IPS-18a (cell line): Measurements from ENCODE around the gene KCTD7.
"Not testable (repeated sequence)": the region's sequence is repeated elsewhere in the genome, so short reads cannot be mapped to it uniquely, and the experiment has no call there.

Source experiments
- H3K27ac ChIP-seq: one replicate; pipeline ENCODE4 v1.5.1; 2013; ENCODE audit warnings: low read length
- H3K27me3 ChIP-seq: one replicate; pipeline ENCODE4 v1.6.1; 2013; ENCODE audit warnings: mild to moderate bottlenecking, low read length; ENCODE audit not compliant: control insufficient read depth, insufficient read depth
- H3K36me3 ChIP-seq: one replicate; pipeline ENCODE4 v1.6.1; 2013; ENCODE audit warnings: low read depth, low read length; ENCODE audit not compliant: control insufficient read depth
- H3K4me1 ChIP-seq: one replicate; pipeline ENCODE4 v1.6.1; 2013; ENCODE audit warnings: low read depth, low read length; ENCODE audit not compliant: control insufficient read depth
- H3K4me3 ChIP-seq: one replicate; pipeline ENCODE4 v1.5.1; 2013; ENCODE audit warnings: low read length
- H3K9ac ChIP-seq: one replicate; pipeline ENCODE4 v1.6.1; 2013; ENCODE audit warnings: mild to moderate bottlenecking, low read length, moderate library complexity
- H3K9me3 ChIP-seq: one replicate; pipeline ENCODE4 v1.6.1; 2013; ENCODE audit warnings: low read depth, low read length; ENCODE audit not compliant: control insufficient read depth

KCTD7 gene

DNA sequence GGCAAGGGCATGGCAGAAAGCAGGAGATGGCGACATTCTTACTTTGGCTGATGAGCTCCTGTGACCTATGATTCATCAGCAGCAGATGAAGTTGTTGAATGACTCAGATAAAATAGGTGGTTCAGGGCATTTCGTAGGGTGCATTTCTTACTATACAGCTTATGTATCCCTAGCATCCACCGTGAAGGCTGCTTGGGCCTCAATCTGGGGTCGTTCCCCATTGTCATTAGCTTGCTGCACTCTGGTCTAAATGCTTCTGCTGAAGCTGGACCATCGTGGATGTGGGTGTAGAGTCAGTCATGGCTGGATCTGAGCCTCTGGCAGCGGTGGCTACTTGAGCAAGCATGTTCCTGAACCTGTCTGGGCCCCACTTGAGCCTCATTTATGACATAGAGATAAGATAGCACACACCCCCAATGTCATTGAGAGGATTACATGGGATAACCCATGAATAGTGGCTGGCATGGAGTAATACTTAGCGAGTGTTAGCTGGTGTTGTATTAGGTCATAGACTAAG, 44.5 kb downstream of the KCTD7 start:
- H3K36me3 ChIP-seq, H3K4me1 ChIP-seq, H3K27me3 ChIP-seq, H3K27ac ChIP-seq, H3K9ac ChIP-seq, H3K9me3 ChIP-seq, H3K4me3 ChIP-seq: not testable (repeated sequence)

- no peak overlapping the region for H3K9ac ChIP-seq
- H3K9me3 ChIP-seq, result no peaks in the 10 kb centered on the region
- H3K36me3 ChIP-seq, result no peaks in the 10 kb centered on the region
- H3K27ac ChIP-seq, result no peak overlapping the region
- H3K27me3 ChIP-seq, result peaks cover 4% of the 10 kb centered on the region
- no peaks in the 10 kb centered on the region for H3K4me1 ChIP-seq
- H3K4me3 ChIP-seq, result no peak overlapping the region
Measured at GRCh38 chr7:66679633-66680244, 51.1 kb downstream of the KCTD7 start.

DNA sequence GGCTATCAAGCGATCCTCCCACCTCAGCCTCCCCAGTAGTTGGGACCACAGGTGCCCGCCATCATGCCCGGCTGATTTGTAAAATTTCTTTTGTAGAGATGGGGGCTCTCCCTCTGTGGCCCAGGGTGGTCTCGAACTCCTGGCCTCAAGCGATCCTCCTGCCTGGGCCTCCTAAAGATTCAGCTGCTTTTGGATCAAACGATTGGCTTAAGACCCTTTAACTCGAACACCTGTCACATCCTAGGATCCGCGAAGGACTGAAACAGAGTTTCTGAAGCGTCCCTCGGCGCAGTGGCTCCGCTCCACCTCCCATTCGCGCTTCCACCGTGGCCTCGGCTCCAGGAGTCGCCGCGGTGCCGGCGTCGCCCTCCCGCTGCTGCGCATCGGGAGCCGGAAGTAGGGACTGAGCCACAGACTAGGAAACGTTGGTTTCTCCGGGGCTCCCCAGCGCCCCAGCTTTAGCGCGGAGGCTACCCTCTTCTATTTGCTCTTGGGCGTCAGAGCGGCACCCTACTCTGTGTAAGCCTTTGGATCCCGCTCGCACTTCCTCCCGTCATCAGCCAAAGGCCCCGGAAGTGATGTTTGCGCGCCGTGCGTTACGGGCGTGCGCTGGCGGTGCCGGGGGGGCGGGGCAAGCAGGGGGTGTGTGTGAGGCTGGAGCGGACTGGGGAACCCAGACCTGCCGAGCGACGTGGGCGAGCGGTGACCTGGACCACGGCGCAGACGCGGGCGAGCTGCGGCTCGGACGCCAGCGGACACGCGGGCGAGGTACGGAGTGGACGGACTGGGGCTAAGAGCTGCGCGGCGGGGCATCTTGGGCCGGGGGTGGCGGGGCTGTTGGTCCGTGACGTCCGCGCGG, 53.0 kb downstream of the KCTD7 start:
- no peaks in the 10 kb centered on the region for H3K4me1 ChIP-seq
- H3K27me3 ChIP-seq, result peaks cover 4% of the 10 kb centered on the region
- no peaks in the 10 kb centered on the region for H3K36me3 ChIP-seq
- peak overlapping the region; percentile 81 for H3K27ac ChIP-seq
- no peaks in the 10 kb centered on the region for H3K9me3 ChIP-seq
- H3K4me3 ChIP-seq, result peak overlapping the region; percentile 85
- peak overlapping the region; percentile 77 for H3K9ac ChIP-seq

DNA sequence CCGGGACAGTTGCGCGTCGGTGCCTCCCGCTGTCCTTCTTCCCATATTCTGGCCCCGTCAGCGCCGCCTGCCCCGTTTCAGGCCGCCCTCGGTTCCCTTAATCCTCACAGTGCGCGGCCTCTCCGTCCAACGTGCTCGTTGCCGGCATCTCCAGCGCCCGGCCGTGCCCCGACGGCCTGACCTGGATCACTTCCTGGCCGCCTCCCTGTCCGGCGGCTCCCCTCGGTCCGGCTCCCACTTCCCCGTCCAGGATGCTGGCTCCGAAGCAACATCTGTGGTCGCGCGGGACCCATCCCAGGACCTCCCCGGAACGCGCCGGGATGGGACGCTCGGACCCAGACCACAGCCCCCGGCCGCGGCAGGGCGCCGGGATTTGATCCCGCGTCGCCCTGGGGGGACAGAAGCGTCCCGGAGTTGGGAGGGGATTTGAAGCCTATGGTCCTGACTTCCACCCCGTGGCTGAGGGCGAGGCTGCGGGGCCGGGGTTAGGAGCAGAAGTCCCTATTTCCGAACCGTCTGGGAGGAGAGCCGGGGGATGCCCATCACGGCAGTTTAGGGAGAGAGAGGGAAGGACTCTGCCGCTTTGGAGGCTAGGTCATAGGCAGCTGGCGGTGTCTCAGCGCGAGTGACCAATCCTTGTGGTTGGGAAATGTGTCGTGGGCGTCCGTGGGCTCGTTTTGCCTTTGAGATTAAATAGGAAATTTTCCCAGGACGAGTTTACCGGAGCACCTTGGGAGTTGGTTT, 53.8 kb downstream of the KCTD7 start:
- peaks cover 4% of the 10 kb centered on the region for H3K27me3 ChIP-seq
- no peak overlapping the region for H3K27ac ChIP-seq
- H3K9ac ChIP-seq, result peak overlapping the region; percentile 77
- H3K36me3 ChIP-seq, result no peaks in the 10 kb centered on the region
- H3K4me1 ChIP-seq, result no peaks in the 10 kb centered on the region
- H3K9me3 ChIP-seq, result no peaks in the 10 kb centered on the region
- H3K4me3 ChIP-seq, result peak overlapping the region; percentile 85

GRCh38 chr7:66683094-66683769, 54.6 kb downstream of the KCTD7 start:
- H3K9ac ChIP-seq, H3K36me3 ChIP-seq, H3K27ac ChIP-seq, H3K4me1 ChIP-seq, H3K27me3 ChIP-seq, H3K9me3 ChIP-seq: not testable (repeated sequence)
- H3K4me3 ChIP-seq, result peak overlapping the region; percentile 85

- no peaks in the 10 kb centered on the region for H3K4me1 ChIP-seq
- no peaks in the 10 kb centered on the region for H3K36me3 ChIP-seq
- no peak overlapping the region for H3K9ac ChIP-seq
- no peak overlapping the region for H3K27ac ChIP-seq
- H3K9me3 ChIP-seq, result no peaks in the 10 kb centered on the region
- H3K4me3 ChIP-seq, result no peak overlapping the region
- peaks cover 4% of the 10 kb centered on the region for H3K27me3 ChIP-seq
Measured at GRCh38 chr7:66683770-66684123, 55.1 kb downstream of the KCTD7 start.

DNA sequence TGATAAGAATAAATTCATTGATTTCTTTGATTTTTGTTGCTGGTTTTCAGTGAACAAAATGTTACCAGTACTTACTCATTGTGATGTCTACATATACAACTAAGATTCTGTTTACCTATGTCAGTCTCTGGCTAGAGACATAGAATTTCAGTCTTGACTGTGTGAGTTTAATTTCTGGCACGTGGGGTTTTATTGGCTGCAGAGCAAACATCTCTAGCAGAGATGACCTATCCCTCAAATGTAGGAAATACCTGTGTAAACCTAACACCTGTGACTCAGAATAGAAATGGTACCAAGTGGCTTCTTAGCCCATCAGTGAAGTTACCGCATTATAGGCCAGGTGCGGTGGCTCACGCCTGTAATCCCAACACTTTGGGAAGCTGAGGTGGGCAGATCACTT, 57.0 kb downstream of the KCTD7 start:
- not testable (repeated sequence) for H3K27ac ChIP-seq, H3K4me1 ChIP-seq, H3K9ac ChIP-seq, H3K36me3 ChIP-seq, H3K9me3 ChIP-seq, H3K27me3 ChIP-seq, H3K4me3 ChIP-seq

DNA sequence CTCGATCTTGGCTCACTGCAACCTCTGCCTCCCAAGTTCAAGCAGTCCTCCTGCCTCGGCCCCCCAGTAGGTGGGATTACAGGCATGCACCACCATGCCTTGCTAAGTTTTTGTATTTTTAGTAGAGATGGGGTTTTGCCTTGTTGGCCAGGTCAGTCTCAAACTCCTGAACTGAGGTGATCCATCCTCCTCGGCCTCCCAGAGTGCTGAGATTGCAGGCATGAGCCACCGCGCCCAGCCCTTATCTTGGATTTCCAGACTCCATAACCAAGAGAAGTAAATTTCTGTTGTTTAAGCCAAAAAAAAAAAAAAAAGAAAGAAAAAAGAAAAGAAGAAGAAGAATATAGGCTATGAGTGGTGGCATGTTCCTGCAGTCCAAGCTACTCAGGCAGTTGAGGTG, 58.5 kb downstream of the KCTD7 start:
- no peak overlapping the region for H3K9ac ChIP-seq
- no peak overlapping the region for H3K4me3 ChIP-seq
- no peaks in the 10 kb centered on the region for H3K9me3 ChIP-seq
- peaks cover 4% of the 10 kb centered on the region for H3K27me3 ChIP-seq
- no peaks in the 10 kb centered on the region for H3K36me3 ChIP-seq
- no peaks in the 10 kb centered on the region for H3K4me1 ChIP-seq
- no peak overlapping the region for H3K27ac ChIP-seq

DNA sequence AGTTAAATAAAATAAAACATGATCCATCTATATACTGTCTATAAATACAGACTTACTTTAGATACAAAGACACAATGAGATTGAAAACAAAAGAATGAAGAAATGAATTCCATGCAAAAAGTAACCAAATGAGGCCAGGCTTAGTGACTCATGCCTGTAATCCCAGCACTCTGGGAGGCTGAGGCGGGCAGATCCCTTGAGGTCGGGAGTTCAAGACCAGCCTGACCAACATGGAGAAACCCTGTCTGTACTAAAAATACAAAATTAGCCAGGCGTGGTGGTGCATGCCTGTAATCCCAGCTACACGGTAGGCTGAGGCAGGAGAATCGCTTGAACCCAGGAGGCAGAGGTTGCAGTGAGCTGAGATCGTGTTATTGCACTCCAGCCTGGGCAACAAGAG, 59.0 kb downstream of the KCTD7 start:
- not testable (repeated sequence) for H3K36me3 ChIP-seq, H3K9me3 ChIP-seq

GRCh38 chr7:66689081-66689480, 60.4 kb downstream of the KCTD7 start:
- Histone ChIP-seq H3K9ac (no peak overlapping the region), H3K9me3 (no peaks in the 10 kb centered on the region), H3K4me3 (no peak overlapping the region), H3K27me3 (no peaks in the 10 kb centered on the region), H3K27ac (no peak overlapping the region), H3K36me3 (no peaks in the 10 kb centered on the region), H3K4me1 (no peaks in the 10 kb centered on the region)

More for the DNA sequence above, 59.0 kb downstream of the KCTD7 start:
- H3K4me3 ChIP-seq, H3K27ac ChIP-seq, H3K9ac ChIP-seq, H3K27me3 ChIP-seq, H3K4me1 ChIP-seq: not testable (repeated sequence)

- no peaks in the 10 kb centered on the region for H3K9me3 ChIP-seq
- H3K27ac ChIP-seq, result no peak overlapping the region
- H3K36me3 ChIP-seq, result no peaks in the 10 kb centered on the region
- no peaks in the 10 kb centered on the region for H3K4me1 ChIP-seq
- no peaks in the 10 kb centered on the region for H3K27me3 ChIP-seq
- H3K9ac ChIP-seq, result no peak overlapping the region
- H3K4me3 ChIP-seq, result no peak overlapping the region
Measured at GRCh38 chr7:66693331-66693730, 64.7 kb downstream of the KCTD7 start.
